CD4-positive, alpha-beta T cell (primary cell): ENCODE measurements around the gene MYO5A. TPM values are rescaled to one million over a fixed set of nuclear protein-coding genes. Genes with fewer than 3 reads are reported as not detected.

Experiments
- ATAC-seq: fragments of 200-7000 bp; cut with Tn5 transposase; one replicate; pipeline ENCODE4 v1.10.0; 2022; ENCODE audit warnings: mild to moderate bottlenecking; ENCODE audit not compliant: poor library complexity
- CTCF ChIA-PET: fragments of 350-600 bp; sonication (Branson Sonifier 250); formaldehyde crosslinking; loops from one replicate; lab custom pipeline; 2021; ENCODE audit warnings: antibody characterized with exemption, inconsistent platforms; lab: Charles Lee
- POLR2A ChIA-PET: fragments of 350-600 bp; sonication (Branson Sonifier 250); formaldehyde crosslinking; loops from one replicate; lab custom pipeline; 2021; ENCODE audit warnings: antibody characterized with exemption, inconsistent platforms; lab: Charles Lee
- DNase-seq, 14 experiments: peaks; one replicate each; pipeline ENCODE4 v3.0.0-alpha.2; 2013 to 2020; ENCODE audit warnings: mixed read lengths in 2 of 14
- H3K27ac ChIP-seq, 2 donors: one replicate each; pipeline versions ENCODE4 v1.5.1 to v1.7.0; 2013; ENCODE audit warnings: low read length in 2 of 2, low read depth in 1 of 2, mild to moderate bottlenecking in 1 of 2
- H3K27me3 ChIP-seq, 2 experiments: 1 replicate in 1 of 2; 2 replicates in 1 of 2; pipeline versions ENCODE4 v1.6.1 to v1.7.0; 2013; ENCODE audit warnings: low read length in 2 of 2, control low read depth in 1 of 2, mild to moderate bottlenecking in 1 of 2, moderate library complexity in 1 of 2; ENCODE audit not compliant: insufficient read depth in 2 of 2, control insufficient read depth in 1 of 2
- H3K36me3 ChIP-seq: one replicate; pipeline ENCODE4 v1.6.1; 2013; ENCODE audit warnings: low read length, control low read depth; ENCODE audit not compliant: insufficient read depth
- H3K4me1 ChIP-seq: one replicate; pipeline ENCODE4 v1.6.1; 2013; ENCODE audit warnings: low read length, control low read depth; ENCODE audit not compliant: insufficient read depth
- H3K4me3 ChIP-seq: one replicate; pipeline ENCODE4 v1.5.1; 2013; ENCODE audit warnings: mild to moderate bottlenecking, low read length, moderate library complexity
- H3K9me3 ChIP-seq, 2 experiments: 1 replicate in 1 of 2; 2 replicates in 1 of 2; pipeline versions ENCODE4 v1.6.1 to v1.7.0; 2013; ENCODE audit warnings: low read length in 2 of 2, mild to moderate bottlenecking in 2 of 2, control low read depth in 1 of 2, moderate library complexity in 1 of 2; ENCODE audit not compliant: control insufficient read depth in 1 of 2, insufficient read depth in 1 of 2
- H3K27ac Mint-ChIP-seq: one replicate; pipeline ENCODE4 v1.8.0; 2020; ENCODE audit warnings: mixed read lengths
- H3K27me3 Mint-ChIP-seq: one replicate; pipeline ENCODE4 v1.8.0; 2021; ENCODE audit warnings: mixed read lengths
- H3K36me3 Mint-ChIP-seq: one replicate; pipeline ENCODE4 v1.8.0; 2021; ENCODE audit warnings: low read depth, mixed read lengths
- H3K4me1 Mint-ChIP-seq: one replicate; pipeline ENCODE4 v1.8.0; 2021; ENCODE audit warnings: low read depth, mixed read lengths
- H3K4me3 Mint-ChIP-seq: one replicate; pipeline ENCODE4 v1.8.0; 2020; ENCODE audit warnings: mild to moderate bottlenecking, mixed read lengths
- H3K9me3 Mint-ChIP-seq: one replicate; pipeline ENCODE4 v1.8.0; 2020; ENCODE audit warnings: mixed read lengths
- CTCF ChIP-seq: fragments of 200-600 bp; IDR thresholded peaks from one replicate; pipeline ENCODE4 v1.8.0; 2022; ENCODE audit warnings: antibody characterized with exemption, mild to moderate bottlenecking
- intact Hi-C, 2 experiments: fragments of 100-400 bp; cut with DNase I in 1 of 2; cut with micrococcal nuclease in 1 of 2; formaldehyde crosslinking; loops; one replicate each; pipeline versions ENCODE4 v1.15.1 to v1.9.0; 2023 to 2025; cut with DNase I, micrococcal nuclease
- total RNA-seq, 174 experiments: library from RNA in 2 of 174; stranded (reverse) in 2 of 174; gene quantifications; one replicate each; pipeline ENCODE4 v1.2.3 and lab custom pipeline; 2021 to 2026

The MYO5A gene
- total RNA-seq, 2 experiments from 2014 or later, result 25.5 TPM

GRCh38 chr15:52290800-52291199, 237.9 kb downstream of the MYO5A start:
- Mint-ChIP-seq H3K27ac (no peak overlapping the region), H3K36me3 (no peaks in the 10 kb centered on the region), H3K27me3 (peaks cover 31% of the 10 kb centered on the region), H3K4me3 (no peak overlapping the region), H3K9me3 (no peaks in the 10 kb centered on the region), H3K4me1 (no peaks in the 10 kb centered on the region)
- H3K27me3 ChIP-seq, result peaks cover 8 to 33% of the 10 kb centered on the region in 2 experiments
- intact Hi-C loops, result no loop called here
- no peaks in the 10 kb centered on the region for H3K36me3 ChIP-seq
- H3K9me3 ChIP-seq, result peaks cover 0 to 1% of the 10 kb centered on the region in 2 experiments
- ChIA-PET CTCF (no interaction called here), POLR2A (no interaction called here)
- ATAC-seq, result no peak
- peaks cover 11% of the 10 kb centered on the region for H3K4me1 ChIP-seq
- DNase-seq, result no peak
- no peak overlapping the region for H3K4me3 ChIP-seq
- TF ChIP-seq CTCF, result no peak
- no peak overlapping the region for H3K27ac ChIP-seq

DNA sequence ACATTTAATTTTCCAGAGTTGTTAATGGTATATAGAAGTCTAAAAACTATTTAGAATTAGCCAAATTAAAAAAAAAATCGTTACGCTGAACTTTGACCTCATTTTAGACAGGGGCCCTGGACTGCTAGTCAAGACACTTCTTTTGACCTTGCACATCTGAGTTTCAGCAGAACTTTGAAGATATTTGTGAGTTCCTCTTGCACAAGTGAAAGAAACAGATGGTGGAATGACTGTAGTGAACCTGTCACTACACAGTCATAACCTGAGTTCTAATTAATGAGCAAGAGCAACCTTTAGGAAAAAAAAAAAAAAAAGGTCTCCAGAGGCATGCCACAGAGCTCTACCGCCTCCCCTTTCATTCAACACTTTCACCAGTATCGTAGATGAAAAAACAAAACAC, 238.4 kb downstream of the MYO5A start:
- H3K36me3 ChIP-seq, result no peaks in the 10 kb centered on the region
- no peak overlapping the region for H3K27ac ChIP-seq
- Mint-ChIP-seq H3K27ac (no peak overlapping the region), H3K4me3 (no peak overlapping the region), H3K27me3 (peaks cover 30% of the 10 kb centered on the region), H3K9me3 (no peaks in the 10 kb centered on the region), H3K36me3 (no peaks in the 10 kb centered on the region), H3K4me1 (no peaks in the 10 kb centered on the region)
- intact Hi-C loops, result no loop called here
- no peak for TF ChIP-seq CTCF
- H3K4me1 ChIP-seq, result peaks cover 6% of the 10 kb centered on the region
- DNase-seq (no peak), ATAC-seq (no peak)
- peaks cover 8 to 30% of the 10 kb centered on the region in 2 experiments for H3K27me3 ChIP-seq
- POLR2A ChIA-PET, result no interaction called here
- H3K9me3 ChIP-seq, result peaks cover 0 to 6% of the 10 kb centered on the region in 2 experiments
- CTCF ChIA-PET, result no interaction called here
- no peak overlapping the region for H3K4me3 ChIP-seq

- Mint-ChIP-seq H3K27me3 (peaks cover 28% of the 10 kb centered on the region), H3K4me3 (no peak overlapping the region)
- H3K4me1 ChIP-seq, result peaks cover under 1% of the 10 kb centered on the region
These were observed 239.0 kb downstream of the MYO5A start for GRCh38 chr15:52289629-52290081.

More at GRCh38 chr15:52289629-52290081, 239.0 kb downstream of the MYO5A start:
- H3K4me3 ChIP-seq, result no peak overlapping the region
- TF ChIP-seq CTCF, result no peak
- ATAC-seq, result no peak
- POLR2A ChIA-PET, result no interaction called here
- peaks cover 4 to 25% of the 10 kb centered on the region in 2 experiments for H3K27me3 ChIP-seq
- Mint-ChIP-seq H3K36me3 (no peaks in the 10 kb centered on the region), H3K27ac (no peak overlapping the region), H3K9me3 (no peaks in the 10 kb centered on the region), H3K4me1 (no peaks in the 10 kb centered on the region)
- CTCF ChIA-PET, result no interaction called here
- DNase-seq, result no peak
- intact Hi-C loops, result no loop called here
- H3K27ac ChIP-seq, result no peak overlapping the region
- H3K36me3 ChIP-seq, result no peaks in the 10 kb centered on the region
- H3K9me3 ChIP-seq, result peaks cover 0 to 7% of the 10 kb centered on the region in 2 experiments
